Spinal cord (tissue), 10 donors: ENCODE data around the gene CAMKMT. TPM values are rescaled to one million over a fixed set of nuclear protein-coding genes. Genes with fewer than 3 reads are reported as not detected.

Experiments used
- DNase-seq, 6 donors: peaks; one replicate each; pipeline versions ENCODE4 v3.0.0 to v3.0.0-alpha.2; 2013 to 2015; ENCODE audit warnings: low spot score in 6 of 6, low read depth in 4 of 6
- H3K27ac ChIP-seq: one replicate; pipeline ENCODE4 v1.5.1; 2013; ENCODE audit warnings: low read depth, low read length, control low read depth
- H3K27me3 ChIP-seq: one replicate; pipeline ENCODE4 v1.6.1; 2013; ENCODE audit warnings: low read length; ENCODE audit not compliant: control insufficient read depth, insufficient read depth
- H3K36me3 ChIP-seq: one replicate; pipeline ENCODE4 v1.6.1; 2013; ENCODE audit warnings: low read length; ENCODE audit not compliant: control insufficient read depth, insufficient read depth
- H3K4me1 ChIP-seq: one replicate; pipeline ENCODE4 v1.6.1; 2013; ENCODE audit warnings: low read length; ENCODE audit not compliant: control insufficient read depth, insufficient read depth
- H3K4me3 ChIP-seq: one replicate; pipeline ENCODE4 v1.5.1; 2013; ENCODE audit warnings: low read depth, low read length, control low read depth
- H3K9me3 ChIP-seq: one replicate; pipeline ENCODE4 v1.6.1; 2013; ENCODE audit warnings: low read length; ENCODE audit not compliant: control insufficient read depth, insufficient read depth
- WGBS: methylation state at CpG from one replicate; pipeline ENCODE4 v1.1.5; 2013; ENCODE audit warnings: missing lambda C conversion rate; ENCODE audit not compliant: insufficient coverage; 5-methylcytosine and 5-hydroxymethylcytosine counted together
- polyA plus RNA-seq, 2 donors: library from polyadenylated mRNA; unstranded; fragments of 120-200 nt; gene quantifications; one replicate each; pipeline ENCODE4 v1.2.1, GENCODE V29; 2013; ENCODE audit not compliant: insufficient read length in 2 of 2
- total RNA-seq, 2 donors: library from RNA; depleted of rRNA in 1 of 2; stranded (reverse); fragments of 120-200 nt in 1 of 2; fragments of >200 nt in 1 of 2; gene quantifications; one replicate each; pipeline versions ENCODE4 v1.2.3 to v1.2.4, GENCODE V29; 2013 to 2014
- donor health status: healthy.

CAMKMT gene
- total and polyA plus RNA-seq, 4 donors: 8.0 to 16.8 (median 13.9) TPM

GRCh38 chr2:44329343-44329742 is 32.4 kb upstream of the CAMKMT start:
- WGBS: no CpG with 5 or more reads among the region's 2 CpGs
- Histone ChIP-seq H3K27me3 (no peaks in the 10 kb centered on the region), H3K27ac (no peak overlapping the region), H3K9me3 (no peaks in the 10 kb centered on the region), H3K36me3 (peaks cover 33% of the 10 kb centered on the region), H3K4me3 (no peak overlapping the region), H3K4me1 (no peaks in the 10 kb centered on the region)
- no peak for DNase-seq

GRCh38 chr2:44330801-44331200 is 30.9 kb upstream of the CAMKMT start:
- Histone ChIP-seq H3K4me3 (no peak overlapping the region), H3K9me3 (no peaks in the 10 kb centered on the region), H3K36me3 (peaks cover 33% of the 10 kb centered on the region), H3K4me1 (no peaks in the 10 kb centered on the region), H3K27ac (no peak overlapping the region), H3K27me3 (no peaks in the 10 kb centered on the region)
- DNase-seq: no peak
- WGBS: 80% methylated on average over 1 of the region's 1 CpG

GRCh38 chr2:44333994-44334393 is 27.8 kb upstream of the CAMKMT start:
- no peaks in the 10 kb centered on the region for H3K4me1 ChIP-seq
- no peaks in the 10 kb centered on the region for H3K27me3 ChIP-seq
- H3K36me3 ChIP-seq: peaks cover 24% of the 10 kb centered on the region
- no peak overlapping the region for H3K4me3 ChIP-seq
- no peak for DNase-seq
- H3K9me3 ChIP-seq: no peaks in the 10 kb centered on the region
- 100% methylated on average over 1 of the region's 1 CpG for WGBS
- no peak overlapping the region for H3K27ac ChIP-seq

DNA sequence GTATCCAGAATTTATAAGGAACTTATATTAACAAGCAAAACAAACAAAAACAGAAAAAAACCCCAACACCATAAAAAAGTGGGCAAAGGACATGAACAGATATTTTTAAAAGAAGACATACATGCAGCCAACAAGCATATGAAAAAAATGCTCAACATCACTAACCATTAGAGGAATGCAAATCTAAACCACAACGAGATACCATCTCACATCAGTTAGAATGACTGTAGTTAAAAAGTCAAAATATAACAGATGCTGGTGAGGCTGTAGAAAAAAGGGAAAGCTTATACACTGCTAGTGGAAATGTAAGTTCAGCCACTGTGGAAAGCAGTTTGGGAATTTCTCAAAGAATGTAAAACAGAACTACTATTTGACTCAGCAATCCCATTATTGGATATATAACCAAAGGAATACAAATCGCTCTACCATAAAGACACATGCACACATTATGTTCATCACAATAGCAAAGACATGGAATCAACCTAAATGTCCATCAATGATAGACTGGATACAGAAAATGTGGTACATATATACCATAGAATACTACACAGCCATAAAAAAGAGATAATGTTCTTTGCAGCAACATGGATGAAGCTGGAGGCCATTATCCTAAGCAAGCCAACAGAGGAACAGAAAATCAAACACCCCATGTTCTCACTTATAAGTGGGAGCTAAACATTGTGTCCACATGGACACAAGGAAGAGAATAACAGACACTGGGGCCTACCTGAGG is 25.8 kb upstream of the CAMKMT start:
- WGBS: no CpG with 5 or more reads among the region's 2 CpGs
- no peak for DNase-seq
- Histone ChIP-seq H3K27me3 (no peaks in the 10 kb centered on the region), H3K27ac (no peak overlapping the region), H3K9me3 (no peaks in the 10 kb centered on the region), H3K4me3 (no peak overlapping the region), H3K36me3 (peaks cover 26% of the 10 kb centered on the region), H3K4me1 (no peaks in the 10 kb centered on the region)

- Histone ChIP-seq H3K9me3 (no peaks in the 10 kb centered on the region), H3K27ac (no peak overlapping the region), H3K4me1 (no peaks in the 10 kb centered on the region), H3K27me3 (no peaks in the 10 kb centered on the region), H3K36me3 (peaks cover 14% of the 10 kb centered on the region), H3K4me3 (no peak overlapping the region)
- DNase-seq: peak in 2 of 6 donors; percentile 23 to 33
- no CpG with 5 or more reads among the region's 1 CpG for WGBS
Observed at GRCh38 chr2:44342854-44343253, 18.9 kb upstream of the CAMKMT start.

DNA sequence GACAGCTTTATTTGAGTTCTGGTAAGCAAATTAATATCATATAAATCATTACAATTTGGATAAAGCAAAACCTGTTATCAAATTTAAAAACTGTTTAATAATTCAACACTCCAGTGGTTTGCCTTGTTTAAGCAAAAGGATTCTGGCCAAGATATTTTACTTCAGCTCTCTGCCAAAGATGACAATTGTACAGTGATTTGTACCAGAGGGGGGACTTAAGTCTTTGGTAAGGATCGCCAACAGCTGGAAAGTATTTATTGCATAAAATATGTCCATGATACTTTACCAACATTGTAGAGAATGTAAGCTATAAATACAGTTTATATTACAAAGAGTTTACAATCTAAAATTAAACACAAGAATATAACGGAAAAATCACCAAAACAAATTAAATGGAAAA is 14.2 kb upstream of the CAMKMT start:
- Histone ChIP-seq H3K9me3 (no peaks in the 10 kb centered on the region), H3K4me1 (peaks cover 4% of the 10 kb centered on the region), H3K27ac (no peak overlapping the region), H3K36me3 (peaks cover 3% of the 10 kb centered on the region), H3K27me3 (no peaks in the 10 kb centered on the region), H3K4me3 (no peak overlapping the region)
- no peak for DNase-seq
- WGBS: no CpG with 5 or more reads among the region's 2 CpGs

GRCh38 chr2:44348400-44348799 is 13.3 kb upstream of the CAMKMT start:
- peaks cover 4% of the 10 kb centered on the region for H3K4me1 ChIP-seq
- 83% methylated on average over 1 of the region's 2 CpGs for WGBS
- H3K27me3 ChIP-seq: no peaks in the 10 kb centered on the region
- no peak overlapping the region for H3K4me3 ChIP-seq
- no peaks in the 10 kb centered on the region for H3K9me3 ChIP-seq
- H3K36me3 ChIP-seq: peaks cover 3% of the 10 kb centered on the region
- peak in 1 of 6 donors; percentile 21 for DNase-seq
- no peak overlapping the region for H3K27ac ChIP-seq

- Histone ChIP-seq H3K27ac (no peak overlapping the region), H3K9me3 (no peaks in the 10 kb centered on the region), H3K36me3 (peaks cover 4% of the 10 kb centered on the region), H3K4me1 (peaks cover 4% of the 10 kb centered on the region), H3K27me3 (no peaks in the 10 kb centered on the region), H3K4me3 (no peak overlapping the region)
- WGBS: no CpG with 5 or more reads among the region's 10 CpGs
- DNase-seq: no peak
Observed at GRCh38 chr2:44349506-44349905, 12.2 kb upstream of the CAMKMT start.

- no peaks in the 10 kb centered on the region for H3K9me3 ChIP-seq
- H3K36me3 ChIP-seq: peaks cover 6% of the 10 kb centered on the region
- no peaks in the 10 kb centered on the region for H3K27me3 ChIP-seq
- WGBS: 80% methylated on average over 4 of the region's 4 CpGs
- no peak for DNase-seq
- no peak overlapping the region for H3K4me3 ChIP-seq
- H3K4me1 ChIP-seq: peaks cover 4% of the 10 kb centered on the region
- no peak overlapping the region for H3K27ac ChIP-seq
Observed at GRCh38 chr2:44351088-44351487, 10.7 kb upstream of the CAMKMT start.

- DNase-seq: no peak
- H3K9me3 ChIP-seq: no peaks in the 10 kb centered on the region
- H3K27ac ChIP-seq: no peak overlapping the region
- peaks cover 4% of the 10 kb centered on the region for H3K4me1 ChIP-seq
- WGBS: 93% methylated on average over 1 of the region's 2 CpGs
- H3K27me3 ChIP-seq: no peaks in the 10 kb centered on the region
- H3K4me3 ChIP-seq: no peak overlapping the region
- peaks cover 6% of the 10 kb centered on the region for H3K36me3 ChIP-seq
Observed at GRCh38 chr2:44351676-44352075, 10.1 kb upstream of the CAMKMT start.
